ENCODE results near the gene ARMC7. TPM values are rescaled to one million over a fixed set of nuclear protein-coding genes. Genes with fewer than 3 reads are reported as not detected.

The ARMC7 gene
- total and polyA plus RNA-seq, 2 of the 13 experiments (the other 11 are each of a cell fraction or from before 2014, with no cell fraction given), result 3.9 to 4.2 TPM

GRCh38 chr17:75091855-75092327, 17.9 kb upstream of the ARMC7 start (continued):
- TF ChIP-seq ARID3A (IDR thresholded peaks at IDR 0.05; ENCODE audit: low read depth, low read length) (no peak), ZNF660 (CRISPR knock-in tag; IDR thresholded peaks at IDR 0.05; ENCODE audit: borderline replicate concordance, low read depth) (0 out of 2 replicates have a peak, but pooled peaks have one; percentile 44), ZNF512B (CRISPR knock-in tag; IDR thresholded peaks at IDR 0.05; ENCODE audit: borderline replicate concordance) (no peak), ZBTB20 (CRISPR knock-in tag; IDR thresholded peaks at IDR 0.05; ENCODE audit: borderline replicate concordance, low read depth) (no peak), ZBTB26 (CRISPR knock-in tag; IDR thresholded peaks at IDR 0.05; ENCODE audit: borderline replicate concordance) (no peak), ZNF501 (CRISPR knock-in tag; IDR thresholded peaks at IDR 0.05) (no peak), FOXK2 (IDR thresholded peaks at IDR 0.05) (0 out of 2 replicates have a peak, but pooled peaks have one; percentile 19), POLR2AphosphoS5 (IDR thresholded peaks at IDR 0.05; ENCODE audit: low read depth, low read length) (no peak), NBN (conservative IDR thresholded peaks at IDR 0.05) (0 out of 2 replicates have a peak, but pooled peaks have one; percentile 71), FLYWCH1 (CRISPR knock-in tag; IDR thresholded peaks at IDR 0.05) (0 out of 2 replicates have a peak, but pooled peaks have one; percentile 7), SKIL (CRISPR knock-in tag; IDR thresholded peaks at IDR 0.05; ENCODE audit: borderline replicate concordance) (peak; percentile 51; the same call in 1 of the 2 replicates), KLF16 (CRISPR knock-in tag; IDR thresholded peaks at IDR 0.05) (no peak)
- TF ChIP-seq, protein P1, sequence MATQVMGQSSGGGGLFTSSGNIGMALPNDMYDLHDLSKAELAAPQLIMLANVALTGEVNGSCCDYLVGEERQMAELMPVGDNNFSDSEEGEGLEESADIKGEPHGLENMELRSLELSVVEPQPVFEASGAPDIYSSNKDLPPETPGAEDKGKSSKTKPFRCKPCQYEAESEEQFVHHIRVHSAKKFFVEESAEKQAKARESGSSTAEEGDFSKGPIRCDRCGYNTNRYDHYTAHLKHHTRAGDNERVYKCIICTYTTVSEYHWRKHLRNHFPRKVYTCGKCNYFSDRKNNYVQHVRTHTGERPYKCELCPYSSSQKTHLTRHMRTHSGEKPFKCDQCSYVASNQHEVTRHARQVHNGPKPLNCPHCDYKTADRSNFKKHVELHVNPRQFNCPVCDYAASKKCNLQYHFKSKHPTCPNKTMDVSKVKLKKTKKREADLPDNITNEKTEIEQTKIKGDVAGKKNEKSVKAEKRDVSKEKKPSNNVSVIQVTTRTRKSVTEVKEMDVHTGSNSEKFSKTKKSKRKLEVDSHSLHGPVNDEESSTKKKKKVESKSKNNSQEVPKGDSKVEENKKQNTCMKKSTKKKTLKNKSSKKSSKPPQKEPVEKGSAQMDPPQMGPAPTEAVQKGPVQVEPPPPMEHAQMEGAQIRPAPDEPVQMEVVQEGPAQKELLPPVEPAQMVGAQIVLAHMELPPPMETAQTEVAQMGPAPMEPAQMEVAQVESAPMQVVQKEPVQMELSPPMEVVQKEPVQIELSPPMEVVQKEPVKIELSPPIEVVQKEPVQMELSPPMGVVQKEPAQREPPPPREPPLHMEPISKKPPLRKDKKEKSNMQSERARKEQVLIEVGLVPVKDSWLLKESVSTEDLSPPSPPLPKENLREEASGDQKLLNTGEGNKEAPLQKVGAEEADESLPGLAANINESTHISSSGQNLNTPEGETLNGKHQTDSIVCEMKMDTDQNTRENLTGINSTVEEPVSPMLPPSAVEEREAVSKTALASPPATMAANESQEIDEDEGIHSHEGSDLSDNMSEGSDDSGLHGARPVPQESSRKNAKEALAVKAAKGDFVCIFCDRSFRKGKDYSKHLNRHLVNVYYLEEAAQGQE (IDR thresholded peaks at IDR 0.05; ENCODE audit: borderline replicate concordance in 1 of 2, low read depth in 1 of 2, low read length in 2 of 2), result no peak
- TF ChIP-seq, protein P2, sequence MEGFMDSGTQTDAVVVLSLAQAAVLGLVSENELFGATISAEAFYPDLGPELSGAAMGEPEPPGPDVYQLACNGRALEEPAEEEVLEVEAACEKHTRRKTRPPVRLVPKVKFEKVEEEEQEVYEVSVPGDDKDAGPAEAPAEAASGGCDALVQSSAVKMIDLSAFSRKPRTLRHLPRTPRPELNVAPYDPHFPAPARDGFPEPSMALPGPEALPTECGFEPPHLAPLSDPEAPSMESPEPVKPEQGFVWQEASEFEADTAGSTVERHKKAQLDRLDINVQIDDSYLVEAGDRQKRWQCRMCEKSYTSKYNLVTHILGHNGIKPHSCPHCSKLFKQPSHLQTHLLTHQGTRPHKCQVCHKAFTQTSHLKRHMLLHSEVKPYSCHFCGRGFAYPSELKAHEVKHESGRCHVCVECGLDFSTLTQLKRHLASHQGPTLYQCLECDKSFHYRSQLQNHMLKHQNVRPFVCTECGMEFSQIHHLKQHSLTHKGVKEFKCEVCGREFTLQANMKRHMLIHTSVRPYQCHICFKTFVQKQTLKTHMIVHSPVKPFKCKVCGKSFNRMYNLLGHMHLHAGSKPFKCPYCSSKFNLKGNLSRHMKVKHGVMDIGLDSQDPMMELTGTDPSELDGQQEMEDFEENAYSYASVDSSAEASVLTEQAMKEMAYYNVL (CRISPR knock-in tag; IDR thresholded peaks at IDR 0.05; ENCODE audit: borderline replicate concordance), result no peak
